22Rv1 (cell line): ENCODE results near the gene PDPN.

Experiments used
- H3K27ac ChIP-seq: fragments of 450-650 bp; 2 replicates; pipeline ENCODE4 v1.5.1; 2017
- CTCF ChIP-seq: fragments of 450-650 bp; IDR thresholded peaks from 2 replicates; pipeline ENCODE4 v1.5.1; 2017; ENCODE audit warnings: mild to moderate bottlenecking
- ZFX ChIP-seq: fragments of 450-650 bp; IDR thresholded peaks from 2 replicates; pipeline ENCODE4 v1.6.1; 2017; ENCODE audit warnings: antibody characterized with exemption, borderline replicate concordance

PDPN gene

GRCh38 chr1:13577846-13578245 lies 5.8 kb upstream of the PDPN start:
- no peak overlapping the region for H3K27ac ChIP-seq
- TF ChIP-seq CTCF (no peak), ZFX (no peak)

GRCh38 chr1:13581446-13581845 lies 2.2 kb upstream of the PDPN start:
- no peak for TF ChIP-seq CTCF

GRCh38 chr1:13582713-13583443 lies 754 bp upstream of the PDPN start:
- TF ChIP-seq CTCF (no peak), ZFX (no peak)
- H3K27ac ChIP-seq: no peak overlapping the region

More at GRCh38 chr1:13581446-13581845, 2.2 kb upstream of the PDPN start:
- no peak overlapping the region for H3K27ac ChIP-seq

- no peak overlapping the region for H3K27ac ChIP-seq
- TF ChIP-seq CTCF: no peak
- no peak for TF ChIP-seq ZFX
Observed at GRCh38 chr1:13583966-13584791, 547 bp downstream of the PDPN start.

GRCh38 chr1:13584876-13585611 lies 1.4 kb downstream of the PDPN start:
- TF ChIP-seq CTCF: no peak
- no peak overlapping the region for H3K27ac ChIP-seq

- TF ChIP-seq CTCF (no peak), ZFX (no peak)
- no peak overlapping the region for H3K27ac ChIP-seq
Observed at GRCh38 chr1:13585612-13585991, 2.0 kb downstream of the PDPN start.

GRCh38 chr1:13586001-13586400 lies 2.4 kb downstream of the PDPN start:
- TF ChIP-seq ZFX: no peak
- no peak for TF ChIP-seq CTCF
- H3K27ac ChIP-seq: no peak overlapping the region
